Ishikawa (cell line): ENCODE measurements around the gene PRKCE.

Experiments
- CEBPB ChIP-seq: IDR thresholded peaks from 2 replicates; pipeline ENCODE4 v1.6.1; 2012
- CREB1 ChIP-seq: IDR thresholded peaks from 2 replicates; pipeline ENCODE4 v1.6.1; 2012; ENCODE audit warnings: low read depth
- EGR1 ChIP-seq: IDR thresholded peaks from 2 replicates; pipeline ENCODE4 v1.6.1; 2012
- EP300 ChIP-seq: IDR thresholded peaks from 2 replicates; pipeline ENCODE4 v1.6.1; 2012; ENCODE audit warnings: borderline replicate concordance
- FOXM1 ChIP-seq: IDR thresholded peaks from 2 replicates; pipeline ENCODE4 v1.6.1; 2012; ENCODE audit warnings: low read depth, borderline replicate concordance
- MAX ChIP-seq: IDR thresholded peaks from 2 replicates; pipeline ENCODE4 v1.6.1; 2012
- NFIC ChIP-seq: IDR thresholded peaks from 2 replicates; pipeline ENCODE4 v1.6.1; 2012
- RAD21 ChIP-seq: IDR thresholded peaks from 2 replicates; pipeline ENCODE4 v1.6.1; 2012; ENCODE audit warnings: low read depth
- TAF1 ChIP-seq: IDR thresholded peaks from 2 replicates; pipeline ENCODE4 v1.6.1; 2012; ENCODE audit warnings: low read depth, mild to moderate bottlenecking
- TCF12 ChIP-seq: IDR thresholded peaks from 2 replicates; pipeline ENCODE4 v1.6.1; 2012; ENCODE audit warnings: low read depth
- TEAD4 ChIP-seq: IDR thresholded peaks from 2 replicates; pipeline ENCODE4 v1.6.1; 2012
- USF1 ChIP-seq: IDR thresholded peaks from 2 replicates; pipeline ENCODE4 v1.6.1; 2012
- YY1 ChIP-seq: IDR thresholded peaks from 2 replicates; pipeline ENCODE4 v1.6.1; 2012; ENCODE audit warnings: low read depth
- ZBTB7A ChIP-seq: IDR thresholded peaks from 2 replicates; pipeline ENCODE4 v1.6.1; 2012; ENCODE audit warnings: low read depth
- TF ChIP-seq, protein P1 (sequence below): IDR thresholded peaks from 2 replicates; pipeline ENCODE4 v1.6.1; 2012; ENCODE audit warnings: low read depth, mild to moderate bottlenecking

PRKCE gene

DNA sequence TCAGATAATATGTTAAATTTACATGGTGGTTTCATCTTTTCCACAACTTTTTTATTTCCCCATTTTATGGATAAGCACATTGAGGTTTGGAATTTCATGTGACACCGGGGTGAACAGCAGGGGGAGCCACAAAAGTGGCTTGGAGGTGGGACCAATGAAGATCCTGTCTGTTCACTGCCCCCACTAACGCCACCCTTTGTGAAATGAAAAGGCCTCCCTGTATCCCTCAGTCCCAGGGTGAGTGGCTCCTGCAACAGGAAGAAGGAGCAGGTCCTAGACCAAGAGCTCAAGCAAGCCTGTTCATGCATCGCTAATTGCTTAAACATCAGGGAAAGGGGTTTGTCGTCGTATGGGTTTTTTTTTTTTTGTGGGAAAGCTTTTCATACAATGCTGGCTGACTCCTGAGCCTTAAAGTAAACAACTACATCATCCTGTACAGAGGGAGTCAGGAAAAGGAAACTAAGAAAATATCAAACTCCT is 377.9 kb downstream of the PRKCE start:
- TF ChIP-seq TCF12 (no peak), MAX (no peak), CEBPB (no peak), FOXM1 (no peak)

DNA sequence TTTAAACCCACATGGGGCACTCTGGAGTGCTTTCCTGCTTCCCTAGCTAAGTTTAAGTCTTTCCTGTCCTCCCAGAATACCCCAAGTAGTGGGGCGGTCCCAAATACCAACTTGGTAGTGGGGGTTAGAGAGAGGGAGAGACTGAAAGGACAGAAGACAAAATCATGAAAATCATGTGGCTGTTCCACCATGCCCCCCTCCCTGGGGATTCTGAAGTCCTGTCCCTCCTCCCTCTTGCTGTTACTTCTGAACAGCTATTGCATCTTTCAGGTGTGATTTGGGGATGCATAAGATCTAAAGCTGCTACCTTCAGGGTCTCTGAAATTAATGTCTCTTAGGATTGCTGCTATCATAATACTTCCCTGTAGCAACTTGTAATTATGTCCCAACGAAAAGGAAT is 378.9 kb downstream of the PRKCE start:
- TF ChIP-seq FOXM1 (no peak), TAF1 (no peak), MAX (no peak)

GRCh38 chr2:46032161-46032813 is 380.8 kb downstream of the PRKCE start:
- TF ChIP-seq CEBPB (no peak), TCF12 (no peak), CREB1 (no peak), USF1 (no peak)

GRCh38 chr2:46032996-46033395 is 381.5 kb downstream of the PRKCE start:
- TF ChIP-seq YY1 (no peak), FOXM1 (no peak), TEAD4 (no peak), EP300 (no peak), TCF12 (no peak), ZBTB7A (no peak), USF1 (no peak), CEBPB (no peak), NFIC (no peak), CREB1 (no peak), RAD21 (no peak), TAF1 (no peak), EGR1 (no peak), MAX (no peak)
- TF ChIP-seq, protein P1, sequence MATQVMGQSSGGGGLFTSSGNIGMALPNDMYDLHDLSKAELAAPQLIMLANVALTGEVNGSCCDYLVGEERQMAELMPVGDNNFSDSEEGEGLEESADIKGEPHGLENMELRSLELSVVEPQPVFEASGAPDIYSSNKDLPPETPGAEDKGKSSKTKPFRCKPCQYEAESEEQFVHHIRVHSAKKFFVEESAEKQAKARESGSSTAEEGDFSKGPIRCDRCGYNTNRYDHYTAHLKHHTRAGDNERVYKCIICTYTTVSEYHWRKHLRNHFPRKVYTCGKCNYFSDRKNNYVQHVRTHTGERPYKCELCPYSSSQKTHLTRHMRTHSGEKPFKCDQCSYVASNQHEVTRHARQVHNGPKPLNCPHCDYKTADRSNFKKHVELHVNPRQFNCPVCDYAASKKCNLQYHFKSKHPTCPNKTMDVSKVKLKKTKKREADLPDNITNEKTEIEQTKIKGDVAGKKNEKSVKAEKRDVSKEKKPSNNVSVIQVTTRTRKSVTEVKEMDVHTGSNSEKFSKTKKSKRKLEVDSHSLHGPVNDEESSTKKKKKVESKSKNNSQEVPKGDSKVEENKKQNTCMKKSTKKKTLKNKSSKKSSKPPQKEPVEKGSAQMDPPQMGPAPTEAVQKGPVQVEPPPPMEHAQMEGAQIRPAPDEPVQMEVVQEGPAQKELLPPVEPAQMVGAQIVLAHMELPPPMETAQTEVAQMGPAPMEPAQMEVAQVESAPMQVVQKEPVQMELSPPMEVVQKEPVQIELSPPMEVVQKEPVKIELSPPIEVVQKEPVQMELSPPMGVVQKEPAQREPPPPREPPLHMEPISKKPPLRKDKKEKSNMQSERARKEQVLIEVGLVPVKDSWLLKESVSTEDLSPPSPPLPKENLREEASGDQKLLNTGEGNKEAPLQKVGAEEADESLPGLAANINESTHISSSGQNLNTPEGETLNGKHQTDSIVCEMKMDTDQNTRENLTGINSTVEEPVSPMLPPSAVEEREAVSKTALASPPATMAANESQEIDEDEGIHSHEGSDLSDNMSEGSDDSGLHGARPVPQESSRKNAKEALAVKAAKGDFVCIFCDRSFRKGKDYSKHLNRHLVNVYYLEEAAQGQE = no peak

DNA sequence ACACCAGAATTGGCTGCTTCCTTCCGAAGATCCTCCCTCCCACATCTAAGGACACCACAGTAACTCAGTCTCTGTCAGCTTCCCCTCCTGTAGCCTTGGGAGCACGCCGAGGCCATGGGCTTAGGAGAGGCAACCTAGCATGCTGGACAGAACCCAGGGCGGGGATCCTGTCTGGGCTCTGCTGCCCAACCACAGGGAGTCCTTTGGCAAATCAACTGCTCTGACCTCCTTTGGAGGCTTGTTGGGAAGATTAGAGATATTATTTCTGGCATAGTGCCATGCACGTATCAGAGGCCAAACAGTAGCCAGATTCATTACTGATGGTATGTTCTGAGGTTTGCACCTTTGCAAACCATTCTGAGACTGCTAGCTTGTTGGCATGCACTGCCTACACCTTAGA is 383.1 kb downstream of the PRKCE start:
- no peak for TF ChIP-seq EGR1
- no peak for TF ChIP-seq TCF12
- no peak for TF ChIP-seq TAF1
- no peak for TF ChIP-seq YY1
- TF ChIP-seq NFIC = no peak
- no peak for TF ChIP-seq ZBTB7A
- TF ChIP-seq FOXM1 = no peak
- TF ChIP-seq CEBPB = no peak
- no peak for TF ChIP-seq RAD21
- TF ChIP-seq CREB1 = no peak
- no peak for TF ChIP-seq EP300

DNA sequence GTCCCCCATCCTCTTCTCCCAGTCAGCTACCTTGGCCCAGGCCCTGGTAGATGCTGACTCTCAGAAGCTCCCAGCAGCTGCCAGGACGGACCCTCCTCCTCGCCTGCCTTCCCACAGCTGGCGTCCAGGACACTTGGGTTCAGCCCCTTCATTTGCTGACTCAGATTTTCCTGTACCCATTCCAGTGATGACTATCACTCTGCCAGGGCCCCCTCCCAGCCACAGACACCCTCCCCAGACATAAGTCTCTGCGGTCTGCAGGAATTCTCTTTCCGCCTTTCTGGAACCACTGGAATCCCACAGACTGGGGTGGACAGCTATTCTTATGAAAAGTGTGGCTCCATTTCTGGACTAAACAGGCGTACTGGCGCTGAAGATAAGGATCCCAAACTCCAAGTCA is 385.5 kb downstream of the PRKCE start:
- TF ChIP-seq EP300 = no peak

DNA sequence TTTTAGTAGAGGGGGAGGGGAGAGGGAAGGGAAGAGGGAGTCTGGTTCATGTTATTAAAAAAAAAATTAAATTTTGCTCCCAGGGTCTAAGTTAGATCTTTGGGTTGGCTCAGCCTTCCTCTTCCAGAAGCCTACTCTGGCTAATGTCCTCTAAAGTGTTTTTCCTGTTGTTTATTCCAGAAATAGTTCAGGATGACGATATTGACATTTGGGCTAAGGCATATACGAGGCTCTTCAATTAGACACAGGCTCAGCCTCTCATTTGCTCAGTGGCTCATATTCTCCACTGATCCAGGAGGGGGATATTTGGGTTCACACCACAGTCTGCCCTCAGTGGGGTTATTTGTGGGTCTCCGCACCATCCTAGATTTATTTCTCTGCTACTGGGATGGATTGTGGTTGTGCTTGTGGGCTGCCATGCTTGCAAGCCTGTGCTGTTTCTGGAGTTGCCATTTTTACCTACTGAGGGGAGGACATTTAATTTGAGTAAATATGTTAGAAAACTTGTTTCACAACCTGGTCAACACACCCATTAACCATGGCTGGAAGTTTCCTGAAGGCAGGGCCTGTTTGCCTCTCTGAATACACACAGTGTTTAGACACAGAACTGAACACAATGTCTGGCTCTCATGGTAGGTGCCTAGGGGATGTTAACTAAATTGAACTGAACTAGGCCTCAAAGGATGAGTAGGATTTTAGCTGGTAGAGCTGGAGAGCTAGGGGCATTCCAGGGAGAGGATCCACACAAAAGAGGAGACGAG is 388.2 kb downstream of the PRKCE start:
- no peak for TF ChIP-seq EGR1
- TF ChIP-seq NFIC = no peak
- no peak for TF ChIP-seq CREB1
- TF ChIP-seq FOXM1 = no peak
- TF ChIP-seq MAX = no peak
- no peak for TF ChIP-seq ZBTB7A
- TF ChIP-seq TEAD4 = no peak
- TF ChIP-seq TAF1 = no peak
